Measurements from ENCODE around the gene CC2D1A. TPM values are rescaled to one million over a fixed set of nuclear protein-coding genes. Genes with fewer than 3 reads are reported as not detected.

CC2D1A gene
- total and polyA plus RNA-seq, 8 donors: 25.0 to 34.3 (median 30.5) TPM

- no peak overlapping the region for H3K4me3 ChIP-seq
- ATAC-seq: no peak
- H3K27me3 ChIP-seq: no peaks in the 10 kb centered on the region
- DNase-seq: no peak
- H3K4me1 ChIP-seq: peaks cover 3 to 19% of the 10 kb centered on the region in 2 donors
- no peaks in the 10 kb centered on the region for H3K36me3 ChIP-seq
- intact Hi-C loops (cut with DNase I): no loop called here
- no peaks in the 10 kb centered on the region for H3K9me3 ChIP-seq
- peak in 1 of 2 donors; percentile 24 for TF ChIP-seq CTCF (IDR thresholded peaks at IDR 0.05)
- no peak overlapping the region for H3K27ac ChIP-seq
Observed at GRCh38 chr19:13902993-13903555, 2.9 kb upstream of the CC2D1A start.

GRCh38 chr19:13906521-13906904 lies 512 bp downstream of the CC2D1A start:
- ATAC-seq (peak; percentile 86), DNase-seq (peak in 3 of 4 donors; percentile 16 to 84 (median 52))
- peak overlapping the region; percentile 81 to 85 for H3K4me3 ChIP-seq
- peaks cover 3 to 26% of the 10 kb centered on the region in 2 donors for H3K4me1 ChIP-seq
- peaks cover 0 to 15% of the 10 kb centered on the region in 2 donors for H3K36me3 ChIP-seq
- H3K27me3 ChIP-seq: no peaks in the 10 kb centered on the region
- no peak for TF ChIP-seq CTCF (IDR thresholded peaks at IDR 0.05)
- peak overlapping the region in 1 of 2 donors; percentile 83 for H3K27ac ChIP-seq
- intact Hi-C loops (cut with DNase I): no loop called here
- H3K9me3 ChIP-seq: no peaks in the 10 kb centered on the region

GRCh38 chr19:13906910-13907309 lies 909 bp downstream of the CC2D1A start:
- DNase-seq: no peak
- Histone ChIP-seq H3K9me3 (no peaks in the 10 kb centered on the region), H3K4me3 (peak overlapping the region; percentile 81 to 85), H3K27ac (peak overlapping the region in 1 of 2 donors; percentile 83), H3K36me3 (peaks cover 0 to 19% of the 10 kb centered on the region in 2 donors), H3K27me3 (no peaks in the 10 kb centered on the region), H3K4me1 (peaks cover 3 to 26% of the 10 kb centered on the region in 2 donors)
- no peak for ATAC-seq
- intact Hi-C loops (cut with DNase I): no loop called here
- TF ChIP-seq CTCF (IDR thresholded peaks at IDR 0.05): no peak

- DNase-seq: no peak
- intact Hi-C loops (cut with DNase I): no loop called here
- Histone ChIP-seq H3K9me3 (no peaks in the 10 kb centered on the region), H3K4me3 (no peak overlapping the region), H3K4me1 (peaks cover 3 to 26% of the 10 kb centered on the region in 2 donors), H3K27ac (no peak overlapping the region), H3K27me3 (no peaks in the 10 kb centered on the region), H3K36me3 (peaks cover 0 to 37% of the 10 kb centered on the region in 2 donors)
- no peak for TF ChIP-seq CTCF (IDR thresholded peaks at IDR 0.05)
- ATAC-seq: no peak
Observed at GRCh38 chr19:13908674-13909073, 2.7 kb downstream of the CC2D1A start.

- DNase-seq: no peak
- no peak for ATAC-seq
- intact Hi-C loops (cut with DNase I): no loop called here
Observed at GRCh38 chr19:13909430-13909829, 3.4 kb downstream of the CC2D1A start.

More at GRCh38 chr19:13909430-13909829, 3.4 kb downstream of the CC2D1A start:
- TF ChIP-seq CTCF (IDR thresholded peaks at IDR 0.05): no peak
- Histone ChIP-seq H3K4me1 (peaks cover 3 to 26% of the 10 kb centered on the region in 2 donors), H3K27me3 (no peaks in the 10 kb centered on the region), H3K4me3 (no peak overlapping the region), H3K36me3 (peaks cover 0 to 44% of the 10 kb centered on the region in 2 donors), H3K9me3 (no peaks in the 10 kb centered on the region), H3K27ac (no peak overlapping the region)
